ENCODE data around the gene CBLB.

Gene CBLB

DNA sequence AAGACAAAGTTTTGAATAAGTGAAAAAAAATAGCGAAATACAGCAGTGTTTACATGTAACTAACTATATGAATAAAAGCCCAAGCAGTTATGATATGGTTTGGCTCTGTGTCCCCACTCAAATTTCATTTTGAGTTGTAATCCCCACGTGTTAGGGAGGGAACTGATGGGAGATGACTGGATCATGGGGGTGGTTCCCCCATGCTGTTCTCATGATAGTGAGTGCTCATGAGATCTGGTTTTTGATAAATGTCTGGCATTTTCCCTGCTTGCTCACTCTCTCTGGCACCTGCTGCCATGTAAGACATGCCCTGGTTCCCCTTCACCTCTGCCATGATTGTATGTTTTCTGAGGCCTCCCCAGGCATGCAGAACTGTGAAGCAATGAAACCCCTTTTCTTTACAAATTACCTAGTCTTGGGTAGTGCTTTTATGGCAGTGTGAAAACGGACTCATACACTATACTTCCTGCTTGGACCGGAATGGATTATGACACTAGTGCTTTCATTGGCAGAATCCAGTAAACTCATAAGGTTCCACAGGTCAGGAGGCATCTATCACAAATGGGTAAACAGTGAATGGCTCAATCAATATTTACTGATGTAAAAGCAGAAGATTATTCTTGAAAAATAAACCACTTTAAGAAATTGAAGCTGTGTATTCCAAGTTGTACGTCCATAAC, 192.1 kb downstream of the CBLB start:
- H3K27me3 ChIP-seq (ENCODE audit: insufficient read depth, low read length): no peaks in the 10 kb centered on the region
- H3K4me1 ChIP-seq (ENCODE audit: control insufficient read depth, insufficient read depth, low read length, unreplicated experiment): no peaks in the 10 kb centered on the region
- no peak overlapping the region for H3K27ac ChIP-seq (ENCODE audit: low read depth, low read length)
- no peak overlapping the region for H3K4me3 ChIP-seq (ENCODE audit: low read depth, low read length)
- H3K36me3 ChIP-seq (ENCODE audit: insufficient read depth, low read length): peaks cover 53% of the 10 kb centered on the region
- no peak overlapping the region for H2AFZ ChIP-seq (ENCODE audit: low read length, unreplicated experiment)
- no peaks in the 10 kb centered on the region for H3K79me2 ChIP-seq (ENCODE audit: control insufficient read depth, insufficient read depth, low read length, unreplicated experiment)

DNA sequence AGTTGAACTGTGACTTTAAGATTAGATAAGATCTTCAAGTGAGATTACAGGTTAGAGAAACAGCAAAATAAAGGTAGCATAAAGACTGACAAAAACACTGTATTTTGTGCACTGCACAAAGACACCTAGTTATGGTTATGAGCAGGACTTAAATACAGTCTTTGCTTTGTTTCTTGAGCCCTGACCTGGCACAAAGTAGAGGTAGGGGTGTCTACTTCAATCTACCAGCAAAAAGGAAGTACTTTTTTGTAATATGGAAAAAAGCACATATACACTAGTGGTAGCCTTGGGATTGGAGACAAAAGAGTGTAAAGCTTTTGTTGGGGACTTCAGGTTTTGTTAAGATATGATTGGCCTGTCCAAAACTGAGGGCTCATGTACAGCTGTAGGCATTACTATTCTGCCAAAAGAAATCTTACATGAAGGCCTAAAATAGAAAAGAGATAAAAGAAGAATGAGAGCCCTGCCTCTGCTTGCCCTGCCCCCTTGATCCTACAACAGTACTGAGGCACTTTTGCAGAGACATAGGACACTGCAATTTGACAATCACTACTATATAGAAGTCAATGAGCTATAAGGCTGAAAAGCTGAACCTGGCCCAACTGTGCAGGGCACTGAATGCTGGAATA, 194.3 kb downstream of the CBLB start:
- H3K36me3 ChIP-seq (ENCODE audit: insufficient read depth, low read length): peaks cover 40% of the 10 kb centered on the region
- no peaks in the 10 kb centered on the region for H3K4me1 ChIP-seq (ENCODE audit: control insufficient read depth, insufficient read depth, low read length, unreplicated experiment)
- H3K27me3 ChIP-seq (ENCODE audit: insufficient read depth, low read length): no peaks in the 10 kb centered on the region
- H2AFZ ChIP-seq (ENCODE audit: low read length, unreplicated experiment): no peak overlapping the region
- no peak overlapping the region for H3K4me3 ChIP-seq (ENCODE audit: low read depth, low read length)
- no peaks in the 10 kb centered on the region for H3K79me2 ChIP-seq (ENCODE audit: control insufficient read depth, insufficient read depth, low read length, unreplicated experiment)
- no peak overlapping the region for H3K27ac ChIP-seq (ENCODE audit: low read depth, low read length)

DNA sequence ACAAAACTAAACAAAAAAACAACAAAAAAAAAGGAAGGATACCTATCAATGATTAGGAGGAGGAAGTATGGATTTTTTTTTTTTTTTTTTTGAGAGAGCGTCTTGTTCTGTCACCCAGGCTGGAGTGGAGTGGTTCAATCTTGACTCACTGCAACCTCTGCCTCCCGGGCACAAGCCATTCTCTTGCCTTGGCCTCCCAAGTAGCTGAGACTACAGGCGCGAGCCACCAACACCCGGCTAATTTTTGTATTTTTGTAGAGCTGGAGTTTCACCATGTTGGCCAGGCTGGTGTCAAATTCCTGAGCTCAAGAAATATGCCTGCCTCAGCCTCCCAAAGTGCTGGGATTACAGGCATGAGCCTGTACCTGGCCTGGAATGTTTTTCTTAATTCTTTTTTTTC, 195.8 kb downstream of the CBLB start:
- Histone ChIP-seq H3K27ac (ENCODE audit: low read depth, low read length) (no peak overlapping the region), H3K79me2 (ENCODE audit: control insufficient read depth, insufficient read depth, low read length, unreplicated experiment) (no peaks in the 10 kb centered on the region), H3K36me3 (ENCODE audit: insufficient read depth, low read length) (peaks cover 44% of the 10 kb centered on the region), H3K27me3 (ENCODE audit: insufficient read depth, low read length) (no peaks in the 10 kb centered on the region), H3K4me3 (ENCODE audit: low read depth, low read length) (no peak overlapping the region), H2AFZ (ENCODE audit: low read length, unreplicated experiment) (no peak overlapping the region), H3K4me1 (ENCODE audit: control insufficient read depth, insufficient read depth, low read length, unreplicated experiment) (no peaks in the 10 kb centered on the region)

DNA sequence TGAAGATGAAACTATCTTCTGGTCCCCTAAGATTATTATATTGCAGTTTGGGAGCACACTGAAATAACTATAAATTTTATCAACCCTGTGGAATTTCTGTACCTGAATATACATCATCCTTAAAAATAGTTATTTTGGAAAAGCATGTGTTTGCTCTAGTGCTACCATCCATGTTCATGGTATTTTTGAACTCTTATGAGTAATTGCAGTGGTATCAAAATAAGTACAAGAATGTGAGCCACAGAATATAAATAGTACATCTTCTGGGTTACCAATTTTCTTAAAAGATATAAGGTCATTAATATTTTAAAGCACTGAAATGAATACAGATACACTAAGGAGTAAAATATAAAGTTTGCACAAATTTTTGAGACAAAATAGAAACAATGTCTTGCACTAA, 206.5 kb downstream of the CBLB start:
- H3K79me2 ChIP-seq (ENCODE audit: control insufficient read depth, insufficient read depth, low read length, unreplicated experiment): no peaks in the 10 kb centered on the region
- 0 out of 2 replicates have a peak overlapping the region, but pooled peaks have one; percentile 11 for H3K4me3 ChIP-seq (ENCODE audit: low read depth, low read length)
- 0 out of 2 replicates have a peak overlapping the region, but pooled peaks have one; percentile 15 for H3K27ac ChIP-seq (ENCODE audit: low read depth, low read length)
- H2AFZ ChIP-seq (ENCODE audit: low read length, unreplicated experiment): no peak overlapping the region
- peaks cover 15% of the 10 kb centered on the region for H3K4me1 ChIP-seq (ENCODE audit: control insufficient read depth, insufficient read depth, low read length, unreplicated experiment)
- peaks cover 41% of the 10 kb centered on the region for H3K36me3 ChIP-seq (ENCODE audit: insufficient read depth, low read length)
- no peaks in the 10 kb centered on the region for H3K27me3 ChIP-seq (ENCODE audit: insufficient read depth, low read length)

DNA sequence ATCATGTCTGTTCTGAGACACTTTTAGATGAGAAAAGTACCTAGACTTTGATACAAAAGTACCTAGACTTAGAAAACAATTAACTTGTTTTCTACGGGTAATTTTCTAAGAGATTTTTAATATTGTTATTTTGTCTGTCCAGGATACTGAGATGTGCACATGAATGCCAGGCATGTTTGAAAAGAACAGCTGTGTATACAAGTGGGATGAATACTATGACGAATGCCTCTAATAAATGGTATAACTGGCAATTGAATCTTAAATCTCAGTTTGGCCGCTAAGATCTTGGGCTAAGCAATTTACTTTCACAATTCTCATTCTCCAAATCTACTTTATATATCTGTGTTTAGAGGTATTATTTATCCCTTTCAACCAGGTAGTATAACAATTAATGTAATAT, 207.4 kb downstream of the CBLB start:
- Histone ChIP-seq H3K27me3 (ENCODE audit: insufficient read depth, low read length) (no peaks in the 10 kb centered on the region), H3K36me3 (ENCODE audit: insufficient read depth, low read length) (peaks cover 41% of the 10 kb centered on the region)

DNA sequence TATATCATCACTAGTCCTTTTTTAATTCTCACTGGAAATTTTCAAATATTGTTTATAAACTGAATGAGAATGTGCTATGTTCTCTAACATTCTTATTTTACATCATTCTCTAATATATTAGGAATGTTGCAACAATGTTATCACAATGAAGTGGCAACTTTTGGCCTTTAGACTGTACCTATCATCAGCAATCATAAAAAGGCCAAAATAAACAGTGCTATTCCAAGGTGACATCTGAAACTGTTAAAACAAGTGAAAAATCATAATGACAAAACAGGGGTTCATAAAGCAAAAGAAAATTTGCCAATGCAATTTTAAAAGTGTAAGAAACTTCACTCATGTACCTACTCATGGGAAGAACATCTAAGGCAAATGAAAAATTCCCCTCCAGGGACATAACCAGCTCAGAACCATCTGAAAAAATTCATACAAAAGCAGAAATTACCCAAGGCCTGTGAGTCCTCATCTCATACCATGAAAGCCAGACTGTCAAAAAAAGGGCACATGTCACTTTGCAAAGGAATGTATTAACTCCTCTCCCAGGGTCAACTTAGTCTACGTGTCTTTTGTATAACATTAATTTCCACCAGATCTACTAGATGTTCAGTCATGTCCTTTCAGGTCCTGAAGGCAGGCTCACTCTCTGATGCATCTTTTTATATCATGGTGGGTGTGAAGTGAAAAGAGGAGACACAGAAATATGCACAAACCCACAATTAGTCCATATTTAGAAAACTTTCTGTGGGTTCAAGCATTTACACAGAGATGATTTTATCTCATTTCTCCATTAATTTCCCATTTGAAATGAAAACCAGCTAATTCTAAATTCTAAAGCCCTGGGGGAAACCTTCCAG, 211.9 kb downstream of the CBLB start:
- Histone ChIP-seq H3K79me2 (ENCODE audit: control insufficient read depth, insufficient read depth, low read length, unreplicated experiment) (no peaks in the 10 kb centered on the region), H3K27me3 (ENCODE audit: insufficient read depth, low read length) (no peaks in the 10 kb centered on the region), H3K4me1 (ENCODE audit: control insufficient read depth, insufficient read depth, low read length, unreplicated experiment) (peaks cover 13% of the 10 kb centered on the region), H3K36me3 (ENCODE audit: insufficient read depth, low read length) (peaks cover 31% of the 10 kb centered on the region), H3K27ac (ENCODE audit: low read depth, low read length) (peak overlapping the region; percentile 40; the same call in 1 of the 2 replicates), H2AFZ (ENCODE audit: low read length, unreplicated experiment) (no peak overlapping the region), H3K4me3 (ENCODE audit: low read depth, low read length) (no peak overlapping the region)

More for the DNA sequence above, 207.4 kb downstream of the CBLB start:
- Histone ChIP-seq H3K79me2 (ENCODE audit: control insufficient read depth, insufficient read depth, low read length, unreplicated experiment) (no peaks in the 10 kb centered on the region), H2AFZ (ENCODE audit: low read length, unreplicated experiment) (no peak overlapping the region), H3K27ac (ENCODE audit: low read depth, low read length) (no peak overlapping the region), H3K4me3 (ENCODE audit: low read depth, low read length) (no peak overlapping the region), H3K4me1 (ENCODE audit: control insufficient read depth, insufficient read depth, low read length, unreplicated experiment) (peaks cover 24% of the 10 kb centered on the region)

DNA sequence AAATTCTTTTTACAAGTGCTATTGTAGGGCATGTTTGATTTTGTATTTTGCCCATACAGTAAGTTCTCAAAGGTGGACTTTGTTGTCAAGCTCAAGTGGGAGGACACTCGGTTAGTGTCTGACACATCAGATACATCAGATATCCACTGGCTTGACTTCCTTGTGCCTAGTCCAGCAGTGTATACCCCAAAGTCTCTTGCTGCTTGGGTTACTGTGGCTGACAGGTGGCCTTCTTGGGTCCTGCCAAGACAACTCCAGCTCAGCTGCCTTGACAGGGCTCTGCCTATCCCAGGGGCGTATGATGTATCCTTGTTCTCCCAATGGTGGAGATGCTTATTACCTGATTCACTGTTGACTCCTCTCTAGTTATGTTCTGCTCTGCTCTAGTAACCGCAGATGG, 214.9 kb downstream of the CBLB start:
- Histone ChIP-seq H3K4me3 (ENCODE audit: low read depth, low read length) (no peak overlapping the region), H3K4me1 (ENCODE audit: control insufficient read depth, insufficient read depth, low read length, unreplicated experiment) (peaks cover 13% of the 10 kb centered on the region), H3K27me3 (ENCODE audit: insufficient read depth, low read length) (no peaks in the 10 kb centered on the region), H2AFZ (ENCODE audit: low read length, unreplicated experiment) (no peak overlapping the region), H3K36me3 (ENCODE audit: insufficient read depth, low read length) (peaks cover 15% of the 10 kb centered on the region; the same call in 1 of the 2 replicates), H3K79me2 (ENCODE audit: control insufficient read depth, insufficient read depth, low read length, unreplicated experiment) (no peaks in the 10 kb centered on the region), H3K27ac (ENCODE audit: low read depth, low read length) (no peak overlapping the region)

DNA sequence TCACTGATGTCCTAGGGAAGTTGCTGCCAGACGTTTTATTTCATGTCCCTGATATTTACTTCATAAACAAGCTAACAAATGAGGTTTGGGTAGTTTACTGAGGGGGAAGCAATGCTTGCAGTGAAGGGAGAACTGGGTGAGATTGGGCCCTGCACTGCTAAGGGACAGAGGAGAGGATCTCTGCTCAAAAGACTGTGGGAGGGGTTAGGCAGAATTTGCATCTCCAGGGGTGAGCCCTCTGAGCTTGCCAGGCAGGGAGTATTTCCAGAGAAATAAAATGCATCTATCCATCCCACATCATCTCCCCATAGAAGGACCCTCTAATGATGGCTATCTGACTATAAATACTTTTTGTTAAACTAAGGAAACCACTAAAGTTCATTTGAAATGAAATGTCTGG, 215.6 kb downstream of the CBLB start:
- peaks cover 12% of the 10 kb centered on the region; the same call in 1 of the 2 replicates for H3K36me3 ChIP-seq (ENCODE audit: insufficient read depth, low read length)
- H2AFZ ChIP-seq (ENCODE audit: low read length, unreplicated experiment): no peak overlapping the region
- H3K27ac ChIP-seq (ENCODE audit: low read depth, low read length): no peak overlapping the region

DNA sequence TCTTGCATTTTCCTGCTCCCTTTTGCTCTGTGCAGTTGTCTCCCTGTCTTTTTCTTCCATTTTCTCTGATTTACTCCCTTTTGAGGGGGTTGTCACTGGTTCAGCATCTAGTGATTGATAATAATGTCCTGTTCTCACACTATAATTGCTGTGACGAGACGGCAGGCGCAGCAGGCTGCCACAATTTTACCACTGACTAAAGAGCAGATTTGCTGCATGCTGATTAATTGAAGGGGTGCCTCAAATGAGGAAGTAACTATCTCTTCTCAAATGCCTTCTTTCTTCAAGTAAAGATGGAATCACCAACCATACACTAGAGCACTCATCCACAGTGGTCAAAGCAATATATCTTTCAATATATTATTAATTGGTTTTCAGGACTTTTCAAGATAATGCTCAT, 219.3 kb downstream of the CBLB start:
- Histone ChIP-seq H3K27ac (ENCODE audit: low read depth, low read length) (no peak overlapping the region), H3K4me1 (ENCODE audit: control insufficient read depth, insufficient read depth, low read length, unreplicated experiment) (peaks cover 8% of the 10 kb centered on the region), H3K4me3 (ENCODE audit: low read depth, low read length) (no peak overlapping the region), H3K36me3 (ENCODE audit: insufficient read depth, low read length) (no peaks in the 10 kb centered on the region), H3K27me3 (ENCODE audit: insufficient read depth, low read length) (no peaks in the 10 kb centered on the region), H3K79me2 (ENCODE audit: control insufficient read depth, insufficient read depth, low read length, unreplicated experiment) (no peaks in the 10 kb centered on the region), H2AFZ (ENCODE audit: low read length, unreplicated experiment) (no peak overlapping the region)

More for the DNA sequence above, 215.6 kb downstream of the CBLB start:
- no peak overlapping the region for H3K4me3 ChIP-seq (ENCODE audit: low read depth, low read length)
- H3K79me2 ChIP-seq (ENCODE audit: control insufficient read depth, insufficient read depth, low read length, unreplicated experiment): no peaks in the 10 kb centered on the region
- H3K27me3 ChIP-seq (ENCODE audit: insufficient read depth, low read length): no peaks in the 10 kb centered on the region
- H3K4me1 ChIP-seq (ENCODE audit: control insufficient read depth, insufficient read depth, low read length, unreplicated experiment): peaks cover 13% of the 10 kb centered on the region

DNA sequence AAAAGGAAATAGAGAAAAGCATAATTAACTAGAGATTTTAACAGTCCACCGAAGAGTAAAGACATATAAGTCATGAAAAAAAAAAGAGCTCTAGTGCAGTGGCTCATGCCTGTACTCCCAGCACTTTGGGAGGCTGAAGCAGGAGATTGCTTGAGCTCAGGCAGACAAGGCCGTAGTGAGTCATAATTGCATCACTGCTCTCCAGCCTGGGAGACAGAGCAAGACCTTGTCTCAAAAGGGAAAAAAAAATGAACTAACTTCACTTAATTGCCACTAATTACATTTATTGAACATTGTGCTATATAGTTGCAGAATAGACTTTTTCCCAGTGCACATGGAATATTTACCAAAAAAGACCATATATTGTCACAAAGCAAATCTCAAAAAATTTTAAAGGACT, 221.8 kb downstream of the CBLB start:
- Histone ChIP-seq H3K4me3 (ENCODE audit: low read depth, low read length) (no peak overlapping the region), H2AFZ (ENCODE audit: low read length, unreplicated experiment) (peak overlapping the region; percentile 36), H3K36me3 (ENCODE audit: insufficient read depth, low read length) (no peaks in the 10 kb centered on the region), H3K27ac (ENCODE audit: low read depth, low read length) (no peak overlapping the region), H3K4me1 (ENCODE audit: control insufficient read depth, insufficient read depth, low read length, unreplicated experiment) (peaks cover 11% of the 10 kb centered on the region), H3K27me3 (ENCODE audit: insufficient read depth, low read length) (no peaks in the 10 kb centered on the region), H3K79me2 (ENCODE audit: control insufficient read depth, insufficient read depth, low read length, unreplicated experiment) (no peaks in the 10 kb centered on the region)
